Muscle of leg (tissue), 11 donors: ENCODE measurements around the gene RHD. TPM values are rescaled to one million over a fixed set of nuclear protein-coding genes. Genes with fewer than 3 reads are reported as not detected.
"Not testable (repeated sequence)": the region's sequence is repeated elsewhere in the genome, so short reads cannot be mapped to it uniquely, and the experiment has no call there.

Experiments used
- DNase-seq: peaks from one replicate; pipeline ENCODE4 v3.0.0; 2013
- H3K27ac ChIP-seq: one replicate; pipeline ENCODE4 v1.5.1; 2013; ENCODE audit warnings: mild to moderate bottlenecking, low read length, control low read depth
- H3K27me3 ChIP-seq: one replicate; pipeline ENCODE4 v1.6.1; 2013; ENCODE audit warnings: low read length; ENCODE audit not compliant: control insufficient read depth, insufficient read depth
- H3K36me3 ChIP-seq: one replicate; pipeline ENCODE4 v1.6.1; 2013; ENCODE audit warnings: low read length; ENCODE audit not compliant: control insufficient read depth, insufficient read depth
- H3K4me1 ChIP-seq: one replicate; pipeline ENCODE4 v1.6.1; 2013; ENCODE audit warnings: low read length; ENCODE audit not compliant: control insufficient read depth, insufficient read depth
- H3K4me3 ChIP-seq: one replicate; pipeline ENCODE4 v1.5.1; 2013; ENCODE audit warnings: low read length, control low read depth
- H3K9me3 ChIP-seq: replicated peaks from 2 replicates; pipeline ENCODE4 v1.6.1; 2013; ENCODE audit warnings: low read depth, low read length; ENCODE audit not compliant: control insufficient read depth
- WGBS: methylation state at CpG from one replicate; pipeline ENCODE4 v1.1.5; 2013; ENCODE audit warnings: missing lambda C conversion rate; ENCODE audit not compliant: insufficient coverage; 5-methylcytosine and 5-hydroxymethylcytosine counted together
- polyA plus RNA-seq, 8 donors: library from polyadenylated mRNA; unstranded; fragments of 120-200 nt; gene quantifications; one replicate each; pipeline versions ENCODE4 v1.2.1 to v1.2.3, GENCODE V29; 2013; ENCODE audit warnings: inconsistent platforms in 1 of 8, low replicate concordance in 1 of 8; ENCODE audit not compliant: insufficient read length in 8 of 8, insufficient read depth in 1 of 8
- total RNA-seq: library from RNA; stranded (reverse); fragments of 120-200 nt; gene quantifications from one replicate; pipeline ENCODE4 v1.2.4, GENCODE V29; 2013

The RHD gene
- total and polyA plus RNA-seq, 9 donors: 0.15 to 1.2 (median 0.48) TPM

- H3K4me1 ChIP-seq, H3K27ac ChIP-seq, H3K4me3 ChIP-seq, H3K36me3 ChIP-seq, H3K9me3 ChIP-seq, DNase-seq, H3K27me3 ChIP-seq: not testable (repeated sequence)
- no CpG with 5 or more reads among the region's 4 CpGs for WGBS
Observed at GRCh38 chr1:25304936-25305335, 32.6 kb downstream of the RHD start.

- WGBS: no CpG with 5 or more reads among the region's 1 CpG
- not testable (repeated sequence) for H3K27me3 ChIP-seq, DNase-seq, H3K27ac ChIP-seq, H3K4me1 ChIP-seq, H3K4me3 ChIP-seq, H3K9me3 ChIP-seq, H3K36me3 ChIP-seq
Observed at GRCh38 chr1:25308168-25308567, 35.9 kb downstream of the RHD start.

- not testable (repeated sequence) for H3K4me1 ChIP-seq, H3K9me3 ChIP-seq
Observed at GRCh38 chr1:25309085-25309484, 36.8 kb downstream of the RHD start.

GRCh38 chr1:25309486-25309885 lies 37.2 kb downstream of the RHD start:
- DNase-seq, H3K27ac ChIP-seq, H3K9me3 ChIP-seq, H3K4me1 ChIP-seq, H3K36me3 ChIP-seq, H3K4me3 ChIP-seq, H3K27me3 ChIP-seq: not testable (repeated sequence)
- no CpG with 5 or more reads among the region's 1 CpG for WGBS

More at GRCh38 chr1:25309085-25309484, 36.8 kb downstream of the RHD start:
- WGBS: no CpG with 5 or more reads among the region's 1 CpG
- H3K27ac ChIP-seq, H3K4me3 ChIP-seq, DNase-seq, H3K27me3 ChIP-seq, H3K36me3 ChIP-seq: not testable (repeated sequence)

- not testable (repeated sequence) for H3K4me1 ChIP-seq, H3K36me3 ChIP-seq, H3K9me3 ChIP-seq, H3K4me3 ChIP-seq, DNase-seq, H3K27me3 ChIP-seq, H3K27ac ChIP-seq
Observed at GRCh38 chr1:25312806-25313470, 40.6 kb downstream of the RHD start.

- not testable (repeated sequence) for H3K27me3 ChIP-seq, H3K4me3 ChIP-seq, H3K9me3 ChIP-seq, H3K4me1 ChIP-seq, H3K36me3 ChIP-seq, H3K27ac ChIP-seq
- DNase-seq: peak; percentile 66
- no CpG with 5 or more reads among the region's 9 CpGs for WGBS
Observed at GRCh38 chr1:25320314-25320938, 48.1 kb downstream of the RHD start.

- DNase-seq, H3K27me3 ChIP-seq, H3K36me3 ChIP-seq, H3K4me1 ChIP-seq, H3K9me3 ChIP-seq, H3K27ac ChIP-seq, H3K4me3 ChIP-seq: not testable (repeated sequence)
- WGBS: no CpG with 5 or more reads among the region's 9 CpGs
Observed at GRCh38 chr1:25322127-25322526, 49.8 kb downstream of the RHD start.

GRCh38 chr1:25324407-25324806 lies 52.1 kb downstream of the RHD start:
- not testable (repeated sequence) for H3K4me3 ChIP-seq, DNase-seq, H3K27me3 ChIP-seq, H3K27ac ChIP-seq, H3K9me3 ChIP-seq, H3K36me3 ChIP-seq, H3K4me1 ChIP-seq
- WGBS: no CpG with 5 or more reads among the region's 3 CpGs

GRCh38 chr1:25327864-25328790 lies 55.8 kb downstream of the RHD start:
- DNase-seq, H3K27ac ChIP-seq, H3K27me3 ChIP-seq, H3K36me3 ChIP-seq, H3K9me3 ChIP-seq, H3K4me1 ChIP-seq, H3K4me3 ChIP-seq: not testable (repeated sequence)
- no CpG with 5 or more reads among the region's 17 CpGs for WGBS

GRCh38 chr1:25328791-25329185 lies 56.5 kb downstream of the RHD start:
- H3K27me3 ChIP-seq, H3K4me3 ChIP-seq, H3K9me3 ChIP-seq, H3K27ac ChIP-seq, H3K4me1 ChIP-seq, DNase-seq, H3K36me3 ChIP-seq: not testable (repeated sequence)
- WGBS: no CpG with 5 or more reads among the region's 4 CpGs
